ENCODE data around the gene SPATA20.

GRCh38 chr17:50546701-50547034, 306 bp upstream of the SPATA20 start:
- TF ChIP-seq EP300 (IDR thresholded peaks at IDR 0.05) = no peak
- TF ChIP-seq, protein P1, sequence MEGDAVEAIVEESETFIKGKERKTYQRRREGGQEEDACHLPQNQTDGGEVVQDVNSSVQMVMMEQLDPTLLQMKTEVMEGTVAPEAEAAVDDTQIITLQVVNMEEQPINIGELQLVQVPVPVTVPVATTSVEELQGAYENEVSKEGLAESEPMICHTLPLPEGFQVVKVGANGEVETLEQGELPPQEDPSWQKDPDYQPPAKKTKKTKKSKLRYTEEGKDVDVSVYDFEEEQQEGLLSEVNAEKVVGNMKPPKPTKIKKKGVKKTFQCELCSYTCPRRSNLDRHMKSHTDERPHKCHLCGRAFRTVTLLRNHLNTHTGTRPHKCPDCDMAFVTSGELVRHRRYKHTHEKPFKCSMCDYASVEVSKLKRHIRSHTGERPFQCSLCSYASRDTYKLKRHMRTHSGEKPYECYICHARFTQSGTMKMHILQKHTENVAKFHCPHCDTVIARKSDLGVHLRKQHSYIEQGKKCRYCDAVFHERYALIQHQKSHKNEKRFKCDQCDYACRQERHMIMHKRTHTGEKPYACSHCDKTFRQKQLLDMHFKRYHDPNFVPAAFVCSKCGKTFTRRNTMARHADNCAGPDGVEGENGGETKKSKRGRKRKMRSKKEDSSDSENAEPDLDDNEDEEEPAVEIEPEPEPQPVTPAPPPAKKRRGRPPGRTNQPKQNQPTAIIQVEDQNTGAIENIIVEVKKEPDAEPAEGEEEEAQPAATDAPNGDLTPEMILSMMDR (IDR thresholded peaks at IDR 0.05) = no peak
- no peak for TF ChIP-seq POLR2A (IDR thresholded peaks at IDR 0.05)

All from ovary (tissue), 3 donors.